Measurements from ENCODE around the gene UQCR11. TPM values are rescaled to one million over a fixed set of nuclear protein-coding genes. Genes with fewer than 3 reads are reported as not detected.

The UQCR11 gene
- total RNA-seq, 1 experiment from 2014 or later: 88.5 TPM

DNA sequence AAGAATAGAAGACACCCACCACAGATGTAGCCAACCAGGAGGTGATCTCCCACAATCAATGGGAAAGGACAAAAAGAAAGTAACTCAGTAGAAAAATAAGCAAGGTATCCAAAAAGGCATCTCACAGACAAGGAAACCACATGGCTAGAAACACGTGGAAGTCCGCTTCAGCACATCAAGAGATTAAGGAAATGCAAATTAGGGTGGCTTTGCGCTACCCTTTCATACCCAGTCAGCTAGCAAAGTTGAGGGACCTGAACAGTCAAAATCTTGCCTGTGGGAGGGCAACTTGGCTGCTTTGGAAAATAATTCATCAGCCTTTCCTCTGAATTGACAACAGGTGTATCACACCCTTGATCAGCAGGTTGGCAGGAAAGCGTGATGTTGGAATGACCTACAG lies 11.6 kb upstream of the UQCR11 start:
- no peak for DNase-seq (ENCODE audit: low spot score)

DNA sequence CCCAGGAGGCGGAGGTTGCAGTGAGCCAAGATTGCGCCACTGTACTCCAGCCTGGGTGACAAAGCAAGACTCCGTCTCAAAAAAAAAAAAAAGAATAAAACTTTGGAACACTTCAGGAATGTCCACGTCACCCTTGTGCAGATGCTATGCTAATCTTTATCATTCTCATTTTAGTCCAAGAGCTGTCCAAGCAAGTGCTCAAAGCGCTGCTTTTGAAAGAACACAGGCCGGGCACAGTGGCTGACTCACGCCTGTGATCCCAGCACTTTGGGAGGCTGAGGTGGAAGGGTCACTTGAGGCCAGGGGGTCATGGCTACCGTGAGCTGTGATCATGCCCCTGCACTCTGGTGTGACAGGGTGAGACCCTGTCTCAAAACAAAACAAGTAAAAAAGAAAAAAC lies 11.1 kb upstream of the UQCR11 start:
- DNase-seq (ENCODE audit: low spot score): no peak

DNA sequence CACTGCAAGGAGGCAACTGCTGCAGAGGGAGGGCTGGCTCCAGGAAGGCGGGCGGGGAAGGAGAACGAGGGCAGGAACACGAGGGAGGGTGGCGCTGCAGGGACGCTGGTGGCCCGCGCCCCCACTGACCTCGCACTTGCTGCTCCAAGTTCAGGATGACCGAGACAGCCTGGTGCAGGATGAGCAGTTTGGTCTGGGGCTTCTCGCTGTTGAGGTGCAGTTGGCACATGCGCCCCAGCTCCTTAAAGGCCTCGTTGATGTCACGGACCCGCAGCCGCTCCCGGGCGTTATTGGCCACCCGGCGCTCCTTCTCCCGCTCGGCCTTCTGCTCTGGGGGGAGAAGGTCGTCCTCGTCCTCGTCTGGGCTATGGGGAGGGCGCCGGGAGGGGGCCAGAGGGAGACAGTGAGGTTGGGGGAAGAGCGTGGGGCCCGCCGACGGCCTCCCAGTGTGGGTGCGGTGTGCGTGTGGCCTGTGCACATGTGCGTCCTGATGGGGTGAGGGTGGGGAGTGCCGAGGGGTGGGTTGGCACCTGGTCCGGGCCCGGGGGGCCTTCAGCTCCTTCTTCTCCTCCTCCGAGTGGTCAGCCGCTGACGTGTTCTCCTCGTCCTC lies 10.0 kb upstream of the UQCR11 start:
- no peak for DNase-seq (ENCODE audit: low spot score)

DNA sequence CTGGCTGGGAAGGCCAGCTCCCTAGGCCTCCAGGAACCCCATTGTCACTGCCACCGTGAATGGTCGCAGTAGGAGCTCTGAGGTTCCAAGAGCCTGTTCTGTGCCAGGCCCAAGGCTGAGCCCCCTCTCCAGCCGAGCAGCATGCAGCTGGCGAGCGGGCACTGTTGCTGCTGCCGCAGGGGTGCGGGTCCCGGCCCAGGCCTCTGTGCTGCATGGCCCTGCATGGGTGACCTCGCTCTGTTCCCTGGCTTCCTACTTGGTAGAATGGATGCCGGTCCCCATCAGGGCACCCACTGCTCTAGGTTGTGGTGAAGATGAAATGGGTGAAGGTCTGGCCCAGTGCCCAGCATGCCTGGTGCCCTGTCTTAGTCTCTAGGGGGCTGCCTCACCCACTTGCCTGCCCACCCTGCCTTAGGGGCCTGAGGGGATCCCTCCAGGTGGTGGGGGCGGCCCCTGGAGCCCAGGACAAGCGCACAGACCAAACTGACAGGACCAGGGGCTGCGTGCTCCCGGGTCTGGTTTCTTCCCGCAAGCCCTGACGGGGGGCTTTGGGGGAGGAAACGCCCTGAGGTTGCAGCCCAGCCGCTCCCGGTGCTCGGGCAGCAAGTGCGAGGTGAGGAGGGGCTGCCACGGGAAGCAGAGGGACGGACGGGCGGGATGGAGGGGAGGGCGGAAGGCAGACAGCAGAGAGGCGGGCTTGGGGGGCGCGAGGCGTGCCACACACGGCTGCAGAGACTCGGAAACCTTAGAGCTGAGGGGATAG lies 8.7 kb upstream of the UQCR11 start:
- DNase-seq (ENCODE audit: low spot score): no peak

DNA sequence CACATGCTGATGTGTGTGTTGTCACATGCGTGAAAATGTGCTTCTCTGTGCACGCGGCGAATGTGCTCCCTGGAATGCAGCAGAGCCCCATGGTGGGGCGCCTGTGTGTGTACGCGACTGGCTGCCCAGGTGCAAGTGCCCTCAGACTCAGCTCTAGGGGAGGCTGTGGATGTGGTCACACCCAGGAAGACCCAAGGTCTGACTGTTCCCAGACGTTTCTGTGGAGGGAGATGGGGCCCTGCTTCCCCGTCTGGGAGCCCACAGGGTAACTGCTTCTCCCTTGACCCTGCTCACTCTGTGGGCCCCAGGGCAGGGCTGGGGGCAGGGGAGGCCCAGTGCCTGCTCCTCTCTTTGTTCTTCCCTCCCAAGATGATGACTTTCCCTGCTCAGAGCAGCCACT lies 7.9 kb upstream of the UQCR11 start:
- no peak for DNase-seq (ENCODE audit: low spot score)

DNA sequence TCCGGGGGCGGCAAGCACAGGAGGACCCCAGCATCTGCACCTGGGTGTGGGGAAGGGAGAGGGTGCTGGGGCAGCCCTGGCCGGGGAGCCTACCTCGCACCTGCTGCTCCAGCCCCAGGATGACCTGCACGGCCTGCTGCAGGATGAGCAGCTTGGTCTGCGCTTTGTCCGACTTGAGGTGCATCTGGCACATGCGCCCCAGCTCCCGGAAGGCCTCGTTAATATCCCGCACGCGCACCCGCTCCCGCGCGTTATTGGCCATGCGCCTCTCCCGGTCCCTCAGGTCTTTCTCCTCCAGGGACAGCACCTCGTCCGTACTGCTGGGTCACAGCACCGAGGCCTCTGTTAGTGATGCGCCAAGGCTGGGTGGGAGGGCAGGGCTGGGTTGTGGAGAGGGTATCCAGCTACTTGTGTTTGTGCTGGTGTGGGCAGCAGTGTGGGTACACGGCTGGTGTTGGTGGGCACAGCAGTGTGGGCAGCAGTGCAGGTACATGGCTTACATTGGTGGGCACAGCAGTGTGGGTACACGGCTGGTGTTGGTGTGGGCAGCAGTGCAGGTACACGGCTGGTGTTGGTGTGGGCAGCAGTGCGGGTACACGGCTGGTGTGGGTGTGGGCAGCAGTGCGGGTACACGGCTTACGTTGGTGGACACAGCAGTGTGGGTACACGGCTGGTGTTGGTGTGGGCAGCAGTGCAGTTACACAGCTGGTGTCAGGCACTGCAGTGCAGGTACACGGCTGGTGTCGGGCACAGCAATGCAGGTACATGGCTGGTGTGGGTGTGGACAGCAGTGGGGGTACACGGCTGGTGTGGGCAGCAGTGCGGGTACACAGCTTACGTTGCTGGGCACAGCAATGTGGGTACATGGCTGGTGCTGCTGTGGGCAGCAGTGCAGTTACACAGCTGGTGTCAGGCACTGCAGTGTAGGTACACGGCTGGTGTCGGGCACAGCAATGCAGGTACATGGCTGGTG lies 7.1 kb upstream of the UQCR11 start:
- no peak for DNase-seq (ENCODE audit: low spot score)

DNA sequence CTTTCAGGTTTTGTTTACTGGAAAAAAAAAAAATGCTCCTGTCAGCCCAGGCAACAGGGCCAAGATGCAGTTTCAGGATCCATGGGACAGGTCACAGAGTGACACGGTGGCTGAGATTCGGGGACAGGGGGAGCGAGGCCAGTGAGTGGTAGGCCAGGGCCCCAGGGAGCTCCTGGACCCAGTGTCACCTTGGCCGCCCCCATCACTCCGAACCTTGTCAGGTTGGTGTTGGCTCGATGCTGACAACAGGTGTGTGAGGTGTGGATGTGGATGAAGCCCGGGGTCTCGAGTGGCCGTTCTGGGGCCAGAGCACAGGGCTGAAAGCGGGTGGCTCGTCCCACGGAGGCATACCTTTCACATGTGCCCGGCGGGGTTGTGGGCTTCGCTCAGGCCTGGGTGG lies 6.1 kb upstream of the UQCR11 start:
- DNase-seq (ENCODE audit: low spot score): no peak

DNA sequence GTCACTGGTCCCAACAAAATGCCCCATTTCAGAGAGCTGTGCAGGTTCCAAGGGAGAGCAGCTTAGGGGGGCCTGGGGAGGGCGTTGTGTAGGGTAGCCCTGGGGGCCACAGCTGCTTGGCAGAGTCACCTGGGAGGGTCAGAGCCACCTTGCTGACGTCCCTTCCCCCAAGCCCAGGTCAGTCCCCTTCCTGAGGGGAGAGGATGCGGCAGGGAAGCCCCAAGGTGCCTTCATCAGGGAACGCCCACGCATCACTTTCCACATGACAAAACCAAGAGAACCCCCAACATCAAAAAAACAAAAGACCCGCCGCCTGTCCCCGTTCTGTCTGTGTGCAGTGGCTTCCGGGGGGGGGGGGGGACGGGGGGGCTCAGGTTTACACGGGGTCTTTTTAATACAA lies 5.3 kb upstream of the UQCR11 start:
- no peak for DNase-seq (ENCODE audit: low spot score)

DNA sequence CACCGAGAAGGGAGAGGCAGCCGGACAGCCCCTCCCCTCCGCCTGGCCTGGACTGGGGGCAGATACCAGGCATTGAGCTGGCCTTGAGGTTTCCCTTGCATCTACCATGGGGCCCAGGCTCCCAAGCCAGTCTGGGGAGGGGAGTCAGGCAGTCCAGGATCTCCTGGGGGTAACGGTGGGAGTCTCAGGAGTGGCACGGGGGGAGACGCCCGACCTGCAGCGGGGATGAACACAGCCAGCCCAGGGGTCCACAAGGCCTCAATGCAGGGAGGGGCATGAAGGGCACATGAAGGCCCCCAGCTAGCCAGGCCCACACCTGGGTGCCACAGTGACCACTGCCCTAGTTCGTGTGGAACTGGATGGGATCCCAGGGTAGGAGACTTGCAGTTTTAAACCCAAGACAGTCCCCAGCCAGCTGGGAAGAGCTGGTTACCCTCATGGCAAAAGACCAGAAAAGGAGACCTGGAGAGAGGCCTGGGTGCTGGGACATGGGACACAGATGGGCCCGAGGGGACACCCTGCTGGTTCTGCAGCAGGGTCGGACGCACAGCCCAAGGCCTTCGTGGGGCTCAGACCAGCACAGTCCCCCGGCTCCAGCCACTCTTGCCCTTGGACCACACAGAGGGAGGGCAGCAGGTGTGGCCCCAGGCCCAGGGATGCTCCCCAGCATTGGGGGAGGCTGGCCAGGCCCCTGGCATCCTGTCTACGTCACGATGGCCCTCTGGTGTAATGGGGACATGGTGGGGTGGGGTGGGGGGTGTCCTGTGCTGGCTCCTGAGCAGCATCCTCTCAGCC lies 4.6 kb upstream of the UQCR11 start:
- no peak for DNase-seq (ENCODE audit: low spot score)

DNA sequence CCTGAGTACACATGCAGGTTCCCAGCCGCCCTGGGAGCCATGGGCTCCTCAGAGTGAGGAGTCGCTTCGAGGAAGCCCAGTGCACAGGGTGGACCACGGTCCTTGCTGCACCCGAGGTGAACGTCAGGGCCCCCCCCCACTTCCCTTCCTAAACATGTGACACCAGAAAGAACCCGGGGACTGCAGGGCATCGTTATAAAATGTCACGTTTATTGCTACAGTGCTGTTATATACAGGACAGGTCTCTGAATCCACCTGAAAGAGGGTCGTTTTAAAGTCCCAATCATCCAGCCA lies 3.8 kb upstream of the UQCR11 start:
- DNase-seq (ENCODE audit: low spot score): no peak

DNA sequence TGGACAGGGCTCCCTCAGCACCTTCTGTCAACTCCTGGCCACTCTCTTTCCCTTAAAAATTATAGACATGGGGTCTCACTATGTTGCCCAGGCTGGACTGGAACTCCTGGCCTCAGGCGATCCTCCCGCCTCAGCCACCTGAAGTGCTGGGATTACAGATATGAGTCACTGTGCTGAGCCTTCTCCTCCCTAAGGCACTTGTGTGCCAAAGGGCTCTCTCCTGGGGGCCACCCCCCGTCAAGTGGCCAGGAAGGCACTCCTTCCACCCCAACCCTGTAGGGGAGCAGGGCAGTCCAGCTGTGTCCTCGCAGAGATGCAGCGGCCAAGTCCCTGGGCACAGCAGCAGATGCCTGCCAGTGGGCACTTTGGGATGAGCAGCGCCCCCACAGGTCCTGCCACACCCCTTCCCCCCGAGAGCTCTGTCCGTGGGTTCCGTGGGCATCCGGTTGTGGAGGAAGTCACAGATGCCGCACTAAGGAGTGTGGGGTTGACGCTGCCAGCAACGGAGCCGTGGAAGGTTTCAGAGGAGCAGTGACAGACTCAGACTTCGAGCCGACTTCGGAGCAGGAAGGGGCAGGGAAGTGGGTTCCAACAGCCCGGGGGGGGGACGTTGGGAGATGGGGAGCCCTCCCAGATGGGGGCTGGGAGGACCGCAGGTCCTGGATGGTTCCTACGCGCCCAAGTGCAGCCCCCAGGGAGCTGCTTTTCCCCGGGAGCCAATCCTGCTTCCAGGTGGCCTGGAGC lies 3.3 kb upstream of the UQCR11 start:
- DNase-seq (ENCODE audit: low spot score): peak; percentile 76

DNA sequence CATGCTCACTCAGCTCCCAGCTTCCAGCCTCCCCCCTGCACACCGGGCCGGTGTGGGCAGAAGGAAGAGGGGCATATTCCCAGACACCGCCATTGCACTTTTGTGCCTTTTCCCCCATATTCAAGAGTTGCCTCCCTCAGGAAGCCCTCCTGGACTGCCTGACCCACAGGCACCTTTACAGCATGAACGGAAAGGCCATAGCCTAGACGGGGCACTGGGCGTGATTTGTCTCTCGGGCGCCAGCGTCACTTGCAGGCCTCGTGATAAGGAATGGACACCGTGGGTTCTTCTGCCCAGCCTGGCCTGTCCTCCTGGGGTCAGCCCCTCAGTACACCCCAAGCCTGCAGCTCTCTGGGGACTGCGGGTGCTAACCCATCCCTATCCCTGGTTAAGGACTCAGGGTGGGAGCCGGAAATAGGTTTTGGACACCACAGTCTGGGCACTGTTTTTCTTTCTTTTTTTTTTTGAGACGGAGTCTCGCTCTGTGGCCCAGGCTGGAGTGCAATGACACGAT lies 933 bp upstream of the UQCR11 start:
- DNase-seq (ENCODE audit: low spot score): no peak

DNA sequence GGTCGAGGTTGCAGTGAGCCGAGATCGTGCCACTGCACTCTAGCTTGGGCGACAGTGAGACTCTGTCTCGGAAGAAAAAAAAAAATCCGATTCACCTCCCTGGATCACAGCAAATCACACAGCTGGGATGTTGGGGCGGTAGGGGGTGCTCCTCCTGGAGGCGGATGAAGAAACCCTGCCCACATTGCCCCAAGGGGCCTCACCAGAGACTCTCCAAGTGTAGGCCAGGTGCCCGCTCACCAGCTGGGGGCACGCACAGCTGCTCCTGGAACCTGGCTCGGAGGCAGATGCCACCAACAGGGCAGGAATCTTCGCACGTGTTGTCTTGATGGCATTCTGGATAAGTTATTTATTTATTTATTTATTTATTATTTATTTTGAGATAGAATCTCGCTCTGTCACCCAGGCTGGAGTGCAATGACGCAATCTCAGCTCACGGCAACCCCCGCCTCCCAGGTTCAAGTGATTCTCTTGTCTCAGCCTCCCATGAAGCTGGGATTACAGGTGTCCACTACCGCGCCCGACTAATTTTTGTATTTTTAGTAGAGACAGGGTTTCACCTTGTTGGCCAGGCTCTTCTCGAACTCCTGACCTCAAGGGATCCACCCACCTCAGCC lies 3.1 kb downstream of the UQCR11 start:
- DNase-seq (ENCODE audit: low spot score): no peak

DNA sequence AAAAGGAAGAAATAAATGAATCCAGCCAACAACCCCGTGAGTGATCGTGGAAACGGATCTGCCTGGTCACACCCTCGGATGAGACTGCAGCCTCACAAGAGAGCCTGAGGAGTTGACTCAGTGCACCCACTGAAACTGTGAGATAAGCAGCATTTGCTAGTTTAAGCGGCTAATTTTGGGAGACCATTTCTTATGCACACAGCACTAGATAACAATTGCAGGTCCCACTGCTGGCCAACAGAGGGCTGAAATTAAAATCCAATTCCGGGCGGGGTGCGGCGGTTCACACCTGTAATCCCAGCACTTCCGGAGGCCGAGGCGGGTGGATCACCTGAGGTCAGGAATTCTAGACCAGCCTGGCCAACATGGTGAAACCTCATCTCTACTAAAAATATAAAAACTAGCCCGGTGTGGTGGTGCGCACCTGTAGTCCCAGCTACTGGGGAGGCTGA lies 3.6 kb downstream of the UQCR11 start:
- DNase-seq (ENCODE audit: low spot score): no peak

DNA sequence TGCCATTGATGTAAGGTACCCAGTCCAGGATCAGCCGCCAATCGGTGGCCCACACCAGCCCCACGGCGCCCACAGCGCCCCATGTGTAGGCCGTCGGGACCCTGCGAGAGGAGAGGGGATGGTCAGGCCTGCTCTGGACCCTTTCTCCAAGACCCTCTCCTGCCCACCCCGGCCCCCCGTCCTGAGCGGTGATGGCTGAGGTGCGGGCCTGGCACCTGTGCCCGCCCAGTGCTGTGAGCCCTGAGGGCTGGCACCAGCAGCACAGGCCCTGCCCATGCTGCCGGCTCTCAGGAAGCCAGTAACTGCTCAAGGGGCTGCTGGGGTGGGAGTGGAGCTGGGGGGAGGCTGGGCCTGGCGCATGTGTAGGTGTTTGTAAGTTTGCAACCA lies 5.8 kb downstream of the UQCR11 start:
- DNase-seq (ENCODE audit: low spot score): no peak

DNA sequence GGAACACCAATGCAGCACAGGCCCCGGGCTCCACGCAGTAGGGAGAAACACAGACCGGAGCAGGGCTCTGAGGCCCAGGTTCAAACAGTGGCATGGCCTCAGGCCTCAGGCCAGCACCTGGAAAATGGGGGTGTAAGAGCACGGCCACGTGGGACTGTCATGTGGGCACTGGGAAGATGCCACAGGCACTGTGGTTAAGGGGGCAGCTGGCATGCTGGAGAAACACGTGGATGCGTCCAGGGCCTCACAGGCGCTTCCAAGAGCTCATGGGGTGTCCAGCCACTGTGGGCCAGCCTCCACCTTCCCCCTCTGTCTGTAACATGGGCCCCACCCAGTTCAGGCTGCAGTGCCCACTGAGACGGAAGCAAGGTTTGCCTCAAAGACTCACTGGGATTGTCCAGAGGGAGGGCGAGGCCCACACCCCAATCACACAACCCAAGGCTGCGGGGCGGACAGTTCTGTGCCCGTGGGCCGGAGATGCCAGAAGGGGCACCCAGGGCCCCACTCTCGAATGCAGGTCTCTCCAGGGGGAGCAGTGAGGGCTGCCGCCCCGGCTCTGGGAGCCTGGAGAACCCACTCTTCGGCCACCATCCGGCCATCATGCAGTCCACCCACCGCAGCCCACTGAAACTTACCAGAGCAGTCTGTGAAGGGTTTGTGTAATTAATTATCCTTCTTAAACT lies 6.3 kb downstream of the UQCR11 start:
- no peak for DNase-seq (ENCODE audit: low spot score)

DNA sequence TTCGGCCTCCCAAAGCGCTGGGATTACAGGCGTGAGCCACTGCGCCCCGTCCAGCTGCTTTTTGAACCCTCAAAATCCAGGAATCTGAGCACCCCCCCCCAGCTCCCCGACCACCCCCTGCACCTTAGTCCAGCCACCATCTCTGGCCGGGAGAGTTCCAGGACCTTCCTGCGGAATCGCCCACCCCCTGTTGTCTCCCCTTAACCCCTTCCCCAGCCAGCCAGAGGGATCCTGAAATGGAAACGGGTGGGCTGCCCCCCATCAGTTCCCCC lies 11.8 kb downstream of the UQCR11 start:
- no peak for DNase-seq (ENCODE audit: low spot score)

DNA sequence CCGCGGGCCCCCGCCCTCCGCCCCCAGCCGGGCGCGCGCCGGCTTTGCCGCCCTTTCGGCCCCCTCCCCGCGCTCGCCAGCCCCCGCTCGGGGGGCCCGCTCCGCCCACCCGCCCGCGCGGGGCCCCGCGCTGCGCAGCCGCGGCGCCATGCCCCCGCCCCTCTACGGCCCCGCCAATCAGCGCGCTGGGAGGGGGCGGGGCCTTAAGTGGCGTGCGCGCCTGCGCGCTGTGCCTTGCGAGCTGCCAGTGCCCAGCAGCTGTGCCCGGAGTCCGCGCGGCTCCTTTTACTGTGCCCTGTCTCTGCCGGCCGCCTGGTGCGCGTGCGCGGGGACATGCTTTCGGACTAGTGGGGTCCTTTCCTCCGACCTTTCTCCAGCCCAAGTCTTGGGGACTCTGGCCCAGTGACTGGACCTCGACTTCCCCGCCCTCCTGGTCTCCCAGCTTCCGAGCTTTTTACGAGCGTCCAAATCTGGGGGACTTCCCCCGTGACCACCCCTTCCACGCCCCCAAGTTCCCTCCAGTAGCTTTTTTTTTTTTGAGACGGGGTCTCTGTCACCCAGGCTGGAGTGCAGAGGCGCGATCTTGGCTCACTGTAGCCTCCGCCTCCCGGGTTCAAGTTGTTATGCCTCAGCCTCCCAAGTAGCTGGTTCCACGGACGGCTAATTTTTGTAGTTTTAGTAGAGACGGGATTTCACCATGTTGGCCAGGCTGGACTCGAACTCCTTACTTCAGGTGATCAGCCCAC lies 12.3 kb downstream of the UQCR11 start, which contains the start of gene MBD3:
MBD3 (minus strand) TSS at position 111 of the 746 bp plus-strand sequence. CDS start 234 bp downstream, outside the sequence.
- peak; percentile 89 for DNase-seq (ENCODE audit: low spot score)

DNA sequence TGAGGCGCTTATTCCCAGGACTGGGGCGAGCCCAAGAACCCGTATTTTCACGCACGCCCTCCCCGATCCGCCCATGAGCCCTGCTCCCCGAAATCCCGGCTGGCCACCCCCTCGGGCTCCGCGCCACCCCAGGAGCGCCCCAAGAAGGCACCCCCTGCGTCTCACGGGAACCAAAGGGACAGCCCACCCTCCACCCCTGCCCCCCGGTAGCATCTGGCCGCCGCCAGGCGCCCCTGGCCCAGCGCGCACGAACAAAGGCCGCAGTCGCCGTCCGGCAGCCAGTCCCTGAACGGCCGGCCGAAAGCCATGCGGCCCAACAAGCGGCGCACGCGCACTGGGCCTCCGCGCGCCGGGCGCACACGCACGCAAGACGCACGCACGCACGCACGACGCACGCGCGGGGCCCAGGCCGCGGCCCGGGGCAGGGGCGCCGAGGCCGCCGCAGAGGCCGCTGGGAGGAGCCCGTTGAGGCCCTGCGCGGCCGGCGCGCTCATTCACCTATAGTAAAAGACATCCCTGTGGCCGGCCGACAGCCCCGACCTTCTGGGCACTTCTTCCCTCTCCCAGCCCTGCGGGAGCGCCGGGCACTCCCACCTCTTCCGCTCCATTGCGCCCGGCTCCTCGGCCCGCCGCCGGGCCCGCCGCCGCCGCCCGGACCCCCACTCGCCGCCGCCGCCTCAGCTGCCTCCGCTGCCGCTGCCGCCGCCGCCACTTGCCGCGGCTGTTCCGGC lies 13.1 kb downstream of the UQCR11 start:
- peak; percentile 65 for DNase-seq (ENCODE audit: low spot score)

Data from A172 (cell line).